BE2C (cell line): Measurements from ENCODE around the gene CRTC2.

Experiments
- DNase-seq: peaks from one replicate; pipeline ENCODE4 v3.0.0-alpha.2; 2020
- H3K27me3 ChIP-seq: fragments of 250-450 bp; sonication (Bioruptor Pico); 2 replicates; pipeline ENCODE4 v1.5.1; 2020; ENCODE audit warnings: mild to moderate bottlenecking
- H3K36me3 ChIP-seq: fragments of 250-450 bp; sonication (Bioruptor Pico); 2 replicates; pipeline ENCODE4 v1.5.1; 2020; ENCODE audit warnings: mild to moderate bottlenecking
- H3K4me1 ChIP-seq: fragments of 250-450 bp; sonication (Bioruptor Pico); 2 replicates; pipeline ENCODE4 v1.5.1; 2020
- H3K4me3 ChIP-seq: 2 replicates; pipeline ENCODE4 v1.5.1; 2011; ENCODE audit warnings: low read depth, low read length
- H3K9me3 ChIP-seq: fragments of 250-450 bp; sonication (Bioruptor Pico); 2 replicates; pipeline ENCODE4 v1.5.1; 2020
- CTCF ChIP-seq: IDR thresholded peaks from 2 replicates; pipeline ENCODE4 v1.5.1; 2012; ENCODE audit warnings: mild to moderate bottlenecking, low read depth, low read length

The CRTC2 gene

GRCh38 chr1:153976819-153977249 is 18.4 kb upstream of the CRTC2 start:
- H3K9me3 ChIP-seq, result no peaks in the 10 kb centered on the region
- H3K4me1 ChIP-seq, result no peaks in the 10 kb centered on the region
- H3K27me3 ChIP-seq, result no peaks in the 10 kb centered on the region
- no peak for DNase-seq
- H3K4me3 ChIP-seq, result peak overlapping the region; percentile 94
- TF ChIP-seq CTCF, result no peak
- H3K36me3 ChIP-seq, result peaks cover 25% of the 10 kb centered on the region

GRCh38 chr1:153973525-153973924 is 15.1 kb upstream of the CRTC2 start:
- no peak overlapping the region for H3K4me3 ChIP-seq
- no peaks in the 10 kb centered on the region for H3K4me1 ChIP-seq
- H3K36me3 ChIP-seq, result peaks cover 25% of the 10 kb centered on the region
- no peaks in the 10 kb centered on the region for H3K9me3 ChIP-seq
- no peaks in the 10 kb centered on the region for H3K27me3 ChIP-seq
- TF ChIP-seq CTCF, result no peak
- DNase-seq, result no peak

- no peaks in the 10 kb centered on the region for H3K27me3 ChIP-seq
- no peak for TF ChIP-seq CTCF
- H3K4me3 ChIP-seq, result no peak overlapping the region
- no peaks in the 10 kb centered on the region for H3K9me3 ChIP-seq
- DNase-seq, result no peak
- peaks cover 25% of the 10 kb centered on the region for H3K36me3 ChIP-seq
- no peaks in the 10 kb centered on the region for H3K4me1 ChIP-seq
These were observed 14.7 kb upstream of the CRTC2 start for GRCh38 chr1:153973071-153973470.

- no peaks in the 10 kb centered on the region for H3K27me3 ChIP-seq
- no peaks in the 10 kb centered on the region for H3K9me3 ChIP-seq
- H3K4me1 ChIP-seq, result no peaks in the 10 kb centered on the region
- DNase-seq, result no peak
- no peak for TF ChIP-seq CTCF
- H3K4me3 ChIP-seq, result no peak overlapping the region
- peaks cover 17% of the 10 kb centered on the region for H3K36me3 ChIP-seq
These were observed 11.9 kb upstream of the CRTC2 start for GRCh38 chr1:153970346-153970745.

- no peaks in the 10 kb centered on the region for H3K27me3 ChIP-seq
- no peaks in the 10 kb centered on the region for H3K9me3 ChIP-seq
- TF ChIP-seq CTCF, result no peak
- peak overlapping the region; percentile 85 for H3K4me3 ChIP-seq
- no peaks in the 10 kb centered on the region for H3K4me1 ChIP-seq
- H3K36me3 ChIP-seq, result peaks cover 5% of the 10 kb centered on the region
- DNase-seq, result no peak
These were observed 10.6 kb upstream of the CRTC2 start for GRCh38 chr1:153968972-153969371.

GRCh38 chr1:153968408-153968807 is 10.0 kb upstream of the CRTC2 start:
- DNase-seq, result peak; percentile 37
- Histone ChIP-seq H3K36me3 (no peaks in the 10 kb centered on the region; the same call in 1 of the 2 replicates), H3K27me3 (no peaks in the 10 kb centered on the region), H3K9me3 (no peaks in the 10 kb centered on the region), H3K4me1 (no peaks in the 10 kb centered on the region), H3K4me3 (peak overlapping the region; percentile 85)
- TF ChIP-seq CTCF, result no peak
